ENCODE results near the gene TLK2. TPM values are rescaled to one million over a fixed set of nuclear protein-coding genes. Genes with fewer than 3 reads are reported as not detected.

TLK2 gene
- total RNA-seq, 1 donor from 2014 or later, result 52.8 TPM

DNA sequence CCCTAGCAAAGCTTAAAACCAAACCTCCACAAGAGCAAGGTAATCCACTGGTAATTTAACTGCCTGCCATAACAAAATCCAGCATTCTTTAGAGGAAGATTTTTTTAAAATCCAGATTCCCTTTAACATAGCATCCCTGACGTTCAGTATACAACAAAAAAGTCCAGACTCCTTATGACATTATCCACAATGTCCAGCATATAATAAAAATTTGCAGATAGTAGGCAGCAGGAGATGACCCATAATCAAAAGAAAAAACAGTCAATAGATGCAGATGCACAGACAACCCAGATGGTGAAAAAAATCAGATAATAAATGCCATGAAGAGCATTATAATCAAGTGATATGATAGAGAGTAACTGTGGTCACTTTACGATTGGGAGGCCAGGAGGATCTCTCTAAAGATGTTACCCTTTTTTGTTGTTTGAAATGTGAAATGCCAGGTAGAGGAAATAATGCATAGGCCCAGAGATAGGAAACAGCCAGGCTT lies 182.0 kb downstream of the TLK2 start:
- TF ChIP-seq, protein P1, sequence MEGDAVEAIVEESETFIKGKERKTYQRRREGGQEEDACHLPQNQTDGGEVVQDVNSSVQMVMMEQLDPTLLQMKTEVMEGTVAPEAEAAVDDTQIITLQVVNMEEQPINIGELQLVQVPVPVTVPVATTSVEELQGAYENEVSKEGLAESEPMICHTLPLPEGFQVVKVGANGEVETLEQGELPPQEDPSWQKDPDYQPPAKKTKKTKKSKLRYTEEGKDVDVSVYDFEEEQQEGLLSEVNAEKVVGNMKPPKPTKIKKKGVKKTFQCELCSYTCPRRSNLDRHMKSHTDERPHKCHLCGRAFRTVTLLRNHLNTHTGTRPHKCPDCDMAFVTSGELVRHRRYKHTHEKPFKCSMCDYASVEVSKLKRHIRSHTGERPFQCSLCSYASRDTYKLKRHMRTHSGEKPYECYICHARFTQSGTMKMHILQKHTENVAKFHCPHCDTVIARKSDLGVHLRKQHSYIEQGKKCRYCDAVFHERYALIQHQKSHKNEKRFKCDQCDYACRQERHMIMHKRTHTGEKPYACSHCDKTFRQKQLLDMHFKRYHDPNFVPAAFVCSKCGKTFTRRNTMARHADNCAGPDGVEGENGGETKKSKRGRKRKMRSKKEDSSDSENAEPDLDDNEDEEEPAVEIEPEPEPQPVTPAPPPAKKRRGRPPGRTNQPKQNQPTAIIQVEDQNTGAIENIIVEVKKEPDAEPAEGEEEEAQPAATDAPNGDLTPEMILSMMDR (conservative IDR thresholded peaks at IDR 0.05), result no peak
- H3K4me3 Mint-ChIP-seq, result no peak overlapping the region
- no peak for DNase-seq (ENCODE audit: low read depth, low spot score)
- H3K9me3 Mint-ChIP-seq, result peaks cover 6% of the 10 kb centered on the region
- H3K36me3 Mint-ChIP-seq (ENCODE audit: low read depth), result peaks cover 5% of the 10 kb centered on the region
- peaks cover 18% of the 10 kb centered on the region for H3K4me1 Mint-ChIP-seq
- no peak overlapping the region for H3K27ac Mint-ChIP-seq (ENCODE audit: unreplicated experiment)
- H3K27me3 Mint-ChIP-seq (ENCODE audit: low read depth), result no peaks in the 10 kb centered on the region

DNA sequence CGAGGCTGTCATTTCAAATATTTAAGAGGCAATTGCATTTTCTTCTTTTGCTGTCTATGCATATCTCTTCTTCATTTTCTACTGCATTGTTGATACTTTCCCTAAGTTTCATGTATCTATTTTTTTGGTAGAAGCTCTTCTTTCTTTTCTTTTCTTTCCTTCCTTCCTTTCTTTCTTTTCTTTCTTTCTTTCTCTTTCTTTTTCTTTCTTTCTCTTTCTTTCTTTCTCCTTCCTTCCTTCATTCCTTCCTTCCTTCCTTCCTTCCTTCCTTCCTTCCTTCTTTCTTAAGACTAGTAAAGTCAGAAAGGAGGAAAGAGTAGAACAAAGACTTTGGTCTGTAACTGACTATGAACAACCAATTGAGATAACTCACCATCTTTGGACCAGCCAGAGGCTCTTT lies 182.7 kb downstream of the TLK2 start:
- Mint-ChIP-seq H3K4me3 (no peak overlapping the region), H3K4me1 (peaks cover 17% of the 10 kb centered on the region), H3K27ac (ENCODE audit: unreplicated experiment) (peak overlapping the region; percentile 91), H3K36me3 (ENCODE audit: low read depth) (peaks cover 5% of the 10 kb centered on the region), H3K9me3 (peaks cover 6% of the 10 kb centered on the region), H3K27me3 (ENCODE audit: low read depth) (no peaks in the 10 kb centered on the region)
- no peak for DNase-seq (ENCODE audit: low read depth, low spot score)
- TF ChIP-seq, protein P1 (conservative IDR thresholded peaks at IDR 0.05), result no peak

DNA sequence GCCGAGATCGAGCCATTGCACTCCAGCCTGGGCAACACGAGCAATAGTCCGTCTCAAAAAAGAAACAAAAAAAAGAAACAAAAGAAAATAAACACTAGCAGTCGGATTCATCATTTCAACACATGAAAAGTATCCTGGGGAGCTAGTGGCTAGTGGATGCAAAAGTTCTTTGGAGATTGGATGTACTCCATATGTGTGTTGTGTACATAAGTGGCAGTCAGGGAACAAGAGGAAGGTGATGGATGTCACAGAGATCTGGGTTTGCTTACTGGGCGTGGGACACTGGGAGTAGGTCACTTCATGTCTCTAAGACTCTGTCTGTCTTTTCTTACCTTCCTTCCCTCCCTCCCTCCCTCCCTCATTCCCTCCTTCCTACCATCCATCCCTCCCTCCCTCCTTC lies 184.2 kb downstream of the TLK2 start:
- H3K36me3 Mint-ChIP-seq (ENCODE audit: low read depth), result peaks cover 5% of the 10 kb centered on the region
- H3K4me3 Mint-ChIP-seq, result no peak overlapping the region
- H3K4me1 Mint-ChIP-seq, result peaks cover 5% of the 10 kb centered on the region
- H3K27ac Mint-ChIP-seq (ENCODE audit: unreplicated experiment), result no peak overlapping the region
- no peak for DNase-seq (ENCODE audit: low read depth, low spot score)
- H3K27me3 Mint-ChIP-seq (ENCODE audit: low read depth), result no peaks in the 10 kb centered on the region
- TF ChIP-seq, protein P1 (conservative IDR thresholded peaks at IDR 0.05), result no peak
- H3K9me3 Mint-ChIP-seq, result peaks cover 6% of the 10 kb centered on the region

Other genes starting within 250 kb of the TLK2 start
- gene EFCAB3, start 98.3 kb upstream of the TLK2 start, total RNA-seq, result not detected in 2 replicates
- gene METTL2A, start 54.9 kb upstream of the TLK2 start, total RNA-seq, result 43.8 and 44.9 TPM in 2 replicates
- gene MRC2, start 148.8 kb downstream of the TLK2 start, total RNA-seq, result 28.2 and 30.7 TPM in 2 replicates

All from neural crest cell (in vitro differentiated cells).